Mesenchymal stem cell (in vitro differentiated cells and primary cell): Measurements from ENCODE around the gene SCAPER.

ENCODE experiments used
- DNase-seq: peaks from one replicate; pipeline ENCODE4 v3.0.0-alpha.2; 2013
- H2AFZ ChIP-seq: one replicate; pipeline ENCODE4 v1.6.1; 2013; ENCODE audit warnings: low read depth, mild to moderate bottlenecking, control low read depth, inconsistent platforms, low read length, moderate library complexity
- H2AK5ac ChIP-seq: 2 replicates; pipeline ENCODE4 v1.6.1; 2013; ENCODE audit warnings: low read length, moderate library complexity, mild to moderate bottlenecking, inconsistent platforms; ENCODE audit not compliant: severe bottlenecking
- H2BK120ac ChIP-seq: one replicate; pipeline ENCODE4 v1.6.1; 2013; ENCODE audit warnings: low read depth, mild to moderate bottlenecking, inconsistent platforms, low read length, moderate library complexity
- H2BK12ac ChIP-seq, 2 experiments: one replicate each; pipeline ENCODE4 v1.6.1; 2013; ENCODE audit warnings: inconsistent platforms in 2 of 2, low read length in 2 of 2, mild to moderate bottlenecking in 2 of 2, moderate library complexity in 2 of 2, control low read depth in 1 of 2
- H2BK15ac ChIP-seq: one replicate; pipeline ENCODE4 v1.6.1; 2013; ENCODE audit warnings: mild to moderate bottlenecking, low read depth, inconsistent platforms; ENCODE audit not compliant: poor library complexity, severe bottlenecking
- H2BK5ac ChIP-seq: 2 replicates; pipeline ENCODE4 v1.6.1; 2013; ENCODE audit warnings: low read depth, mild to moderate bottlenecking, low read length, control low read depth, inconsistent platforms; ENCODE audit not compliant: poor library complexity, severe bottlenecking
- H3K14ac ChIP-seq, 2 experiments: one replicate each; pipeline ENCODE4 v1.6.1; 2013; ENCODE audit warnings: inconsistent platforms in 2 of 2, low read length in 2 of 2, control low read depth in 1 of 2, mild to moderate bottlenecking in 1 of 2, moderate library complexity in 1 of 2
- H3K18ac ChIP-seq, 2 experiments: one replicate each; pipeline ENCODE4 v1.6.1; 2013; ENCODE audit warnings: inconsistent platforms in 2 of 2, low read length in 2 of 2, control low read depth in 1 of 2, low read depth in 1 of 2, mild to moderate bottlenecking in 1 of 2
- H3K23ac ChIP-seq, 2 experiments: one replicate each; pipeline ENCODE4 v1.6.1; 2013; ENCODE audit warnings: inconsistent platforms in 2 of 2, low read length in 2 of 2, mild to moderate bottlenecking in 2 of 2, moderate library complexity in 2 of 2, control low read depth in 1 of 2
- H3K27ac ChIP-seq: 2 replicates; pipeline ENCODE4 v1.5.1; 2013; ENCODE audit warnings: mild to moderate bottlenecking, moderate library complexity, low read length, control low read depth, inconsistent platforms; ENCODE audit not compliant: poor library complexity, severe bottlenecking
- H3K27me3 ChIP-seq, 2 experiments: 2 replicates each; pipeline versions ENCODE4 v1.6.1 to v1.7.0; 2013; ENCODE audit warnings: low read length in 2 of 2, mild to moderate bottlenecking in 2 of 2, moderate library complexity in 2 of 2, control low read depth in 1 of 2, inconsistent platforms in 1 of 2; ENCODE audit not compliant: control insufficient read depth in 1 of 2, insufficient read depth in 1 of 2
- H3K36me3 ChIP-seq, 2 experiments: 2 replicates each; pipeline versions ENCODE4 v1.6.1 to v1.7.0; 2013; ENCODE audit warnings: low read length in 2 of 2, control low read depth in 1 of 2, inconsistent platforms in 1 of 2, low read depth in 1 of 2, mild to moderate bottlenecking in 1 of 2; ENCODE audit not compliant: insufficient read depth in 2 of 2, control insufficient read depth in 1 of 2
- H3K4ac ChIP-seq, 2 experiments: one replicate each; pipeline ENCODE4 v1.6.1; 2013; ENCODE audit warnings: inconsistent platforms in 2 of 2, low read length in 2 of 2, mild to moderate bottlenecking in 2 of 2, moderate library complexity in 2 of 2, control low read depth in 1 of 2, low read depth in 1 of 2
- H3K4me1 ChIP-seq: 2 replicates; pipeline ENCODE4 v1.6.1; 2013; ENCODE audit warnings: low read depth, low read length, control low read depth; ENCODE audit not compliant: control insufficient read depth, insufficient read depth
- H3K4me2 ChIP-seq: 2 replicates; pipeline ENCODE4 v1.6.1; 2013; ENCODE audit warnings: low read length, mild to moderate bottlenecking, inconsistent platforms; ENCODE audit not compliant: poor library complexity, severe bottlenecking
- H3K4me3 ChIP-seq, 2 experiments: 2 replicates each; pipeline versions ENCODE4 v1.5.1 to v1.7.0; 2013; ENCODE audit warnings: low read length in 2 of 2, mild to moderate bottlenecking in 2 of 2, control low read depth in 1 of 2, low read depth in 1 of 2; ENCODE audit not compliant: insufficient read depth in 1 of 2
- H3K79me1 ChIP-seq: replicated peaks from 2 replicates; pipeline ENCODE4 v1.6.1; 2013; ENCODE audit warnings: mild to moderate bottlenecking, control low read depth, low read length, inconsistent platforms; ENCODE audit not compliant: poor library complexity, severe bottlenecking
- H3K9ac ChIP-seq: 2 replicates; pipeline ENCODE4 v1.7.0; 2013; ENCODE audit warnings: mild to moderate bottlenecking, low read length, moderate library complexity
- H3K9me3 ChIP-seq: 2 replicates; pipeline ENCODE4 v1.7.0; 2013; ENCODE audit warnings: mild to moderate bottlenecking, low read length; ENCODE audit not compliant: control insufficient read depth
- H4K8ac ChIP-seq: one replicate; pipeline ENCODE4 v1.6.1; 2013; ENCODE audit warnings: inconsistent platforms, mild to moderate bottlenecking, low read length, moderate library complexity
- H4K91ac ChIP-seq: one replicate; pipeline ENCODE4 v1.6.1; 2013; ENCODE audit warnings: mild to moderate bottlenecking, low read length, inconsistent platforms
- WGBS: methylation state at CpG from one replicate; pipeline ENCODE4 v1.1.7; 2013; ENCODE audit warnings: mixed read lengths; 5-methylcytosine and 5-hydroxymethylcytosine counted together

SCAPER gene

DNA sequence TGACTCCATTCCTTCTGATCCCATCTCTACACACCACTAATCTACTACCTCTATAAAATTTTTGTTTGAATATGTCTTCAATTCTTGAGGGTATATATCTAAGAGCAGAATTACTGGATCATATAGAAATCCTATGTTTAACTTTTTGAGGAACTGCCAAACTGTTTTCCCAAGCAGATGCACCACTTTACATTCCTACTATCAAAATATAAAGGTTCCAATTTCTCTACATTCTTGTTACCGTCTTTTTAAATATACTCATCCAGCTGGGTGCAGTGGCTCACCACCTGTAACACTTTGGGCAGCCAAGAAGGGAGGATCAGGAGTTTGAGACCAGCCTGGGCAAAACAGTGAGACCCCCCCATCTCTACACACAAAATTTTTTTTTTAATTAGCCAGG, 268.0 kb downstream of the SCAPER start:
- Histone ChIP-seq H3K18ac (no peak overlapping the region), H4K91ac (no peak overlapping the region), H2AK5ac (no peak overlapping the region), H2BK15ac (no peak overlapping the region), H3K14ac (no peak overlapping the region), H2AFZ (no peak overlapping the region), H4K8ac (no peak overlapping the region), H3K79me1 (no peaks in the 10 kb centered on the region), H2BK5ac (no peak overlapping the region), H3K4me1 (no peaks in the 10 kb centered on the region), H3K9ac (no peak overlapping the region), H3K36me3 (no peaks in the 10 kb centered on the region), H2BK120ac (no peak overlapping the region), H3K27me3 (no peaks in the 10 kb centered on the region), H3K4me2 (no peak overlapping the region), H3K4ac (no peak overlapping the region), H3K9me3 (peaks cover 31% of the 10 kb centered on the region), H3K27ac (no peak overlapping the region), H3K23ac (no peak overlapping the region), H2BK12ac (no peak overlapping the region), H3K4me3 (no peak overlapping the region)
- WGBS: 84% methylated on average over 1 of the region's 1 CpG
- DNase-seq: no peak

DNA sequence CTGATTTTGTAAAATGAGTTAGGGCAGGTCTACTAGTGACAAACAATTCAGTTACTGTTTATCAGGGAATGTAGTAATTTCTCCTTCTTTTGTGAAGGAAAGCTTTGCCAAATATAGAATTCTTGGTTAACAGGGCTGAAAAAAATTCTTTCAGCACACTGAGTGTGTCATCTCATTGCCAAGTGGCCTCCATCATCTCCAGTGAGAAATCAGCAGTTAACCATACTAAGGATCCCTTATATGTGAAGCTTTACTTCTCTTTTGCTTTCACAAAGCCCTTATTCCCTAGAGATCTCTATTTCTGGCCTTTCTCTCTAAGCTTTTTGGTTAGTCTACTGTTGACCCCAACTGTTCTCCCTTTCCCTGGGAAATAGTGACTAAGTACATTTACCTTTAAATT, 269.1 kb downstream of the SCAPER start:
- Histone ChIP-seq H3K27ac (no peak overlapping the region), H3K27me3 (no peaks in the 10 kb centered on the region), H2BK120ac (no peak overlapping the region), H3K4me3 (no peak overlapping the region), H2AFZ (no peak overlapping the region), H3K79me1 (no peaks in the 10 kb centered on the region), H4K8ac (no peak overlapping the region), H3K9ac (no peak overlapping the region), H3K23ac (no peak overlapping the region), H4K91ac (no peak overlapping the region), H3K9me3 (peaks cover 41% of the 10 kb centered on the region), H3K18ac (no peak overlapping the region), H2BK12ac (no peak overlapping the region), H3K4me1 (no peaks in the 10 kb centered on the region), H3K36me3 (no peaks in the 10 kb centered on the region), H2AK5ac (no peak overlapping the region), H3K4me2 (no peak overlapping the region), H3K4ac (no peak overlapping the region), H2BK15ac (no peak overlapping the region), H2BK5ac (no peak overlapping the region), H3K14ac (no peak overlapping the region)
- peak; percentile 8 for DNase-seq

DNA sequence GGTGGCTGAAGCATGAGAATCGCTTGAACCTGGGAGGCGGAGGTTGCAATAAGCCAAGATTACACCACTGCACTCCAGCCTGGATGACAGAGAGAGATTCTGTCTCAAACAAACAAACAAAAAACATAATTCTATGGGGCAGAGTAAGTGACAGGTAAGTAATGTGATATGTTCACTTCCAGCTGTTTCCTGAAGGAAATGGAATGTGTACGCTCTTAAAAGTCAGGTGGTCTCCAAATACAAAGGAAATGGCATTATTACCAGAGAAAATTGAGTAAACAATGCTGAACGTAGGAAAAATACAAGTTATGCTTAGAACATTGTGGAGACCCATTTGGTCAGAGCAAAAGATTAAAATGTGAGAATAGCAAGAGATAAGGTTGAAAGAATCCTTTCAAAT, 278.5 kb downstream of the SCAPER start:
- H3K9ac ChIP-seq: no peak overlapping the region
- no peaks in the 10 kb centered on the region for H3K79me1 ChIP-seq
- H3K23ac ChIP-seq: no peak overlapping the region
- no peak overlapping the region for H3K14ac ChIP-seq
- H4K91ac ChIP-seq: no peak overlapping the region
- peaks cover 19% of the 10 kb centered on the region for H3K9me3 ChIP-seq
- no peaks in the 10 kb centered on the region for H3K27me3 ChIP-seq
- 93% methylated on average over 4 of the region's 4 CpGs for WGBS
- H2BK120ac ChIP-seq: no peak overlapping the region
- no peak overlapping the region for H3K4me2 ChIP-seq
- no peak overlapping the region for H2BK12ac ChIP-seq
- no peak overlapping the region for H3K4me3 ChIP-seq
- H3K4me1 ChIP-seq: no peaks in the 10 kb centered on the region
- no peak overlapping the region for H2AK5ac ChIP-seq
- no peak overlapping the region for H2BK15ac ChIP-seq
- H3K36me3 ChIP-seq: peaks cover 0 to 10% of the 10 kb centered on the region in 2 experiments
- no peak for DNase-seq
- no peak overlapping the region for H2BK5ac ChIP-seq
- no peak overlapping the region for H3K27ac ChIP-seq
- no peak overlapping the region for H4K8ac ChIP-seq
- H2AFZ ChIP-seq: no peak overlapping the region
- no peak overlapping the region for H3K4ac ChIP-seq
- H3K18ac ChIP-seq: no peak overlapping the region

DNA sequence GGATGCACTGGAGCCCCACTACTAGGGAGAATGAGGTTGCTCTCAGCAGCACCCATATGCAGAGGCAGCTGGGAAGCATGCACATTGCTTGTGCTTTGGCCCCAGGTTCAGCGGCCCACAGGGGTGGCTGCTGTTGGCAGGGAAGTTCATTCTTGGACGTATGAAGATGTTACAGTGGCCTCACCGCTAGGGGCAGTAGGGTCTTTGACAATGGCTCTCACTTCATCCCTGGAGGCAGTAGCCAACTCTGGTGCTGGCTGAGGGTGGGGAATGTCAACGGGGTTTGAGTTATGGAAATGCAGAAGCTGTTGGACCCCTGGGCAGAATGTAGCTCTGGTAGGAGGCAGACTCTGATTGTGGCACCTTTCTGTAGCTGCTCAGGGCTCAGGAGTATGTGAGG, 279.9 kb downstream of the SCAPER start:
- Histone ChIP-seq H3K27ac (no peak overlapping the region), H2BK5ac (no peak overlapping the region), H2AFZ (no peak overlapping the region), H2AK5ac (no peak overlapping the region), H4K91ac (no peak overlapping the region), H2BK12ac (no peak overlapping the region), H3K4me3 (no peak overlapping the region), H3K18ac (no peak overlapping the region), H3K9me3 (peaks cover 8% of the 10 kb centered on the region), H3K27me3 (no peaks in the 10 kb centered on the region), H3K79me1 (no peaks in the 10 kb centered on the region), H3K14ac (no peak overlapping the region), H3K4me1 (no peaks in the 10 kb centered on the region), H3K36me3 (peaks cover 0 to 10% of the 10 kb centered on the region in 2 experiments), H3K4me2 (no peak overlapping the region), H3K4ac (no peak overlapping the region), H4K8ac (no peak overlapping the region), H2BK15ac (no peak overlapping the region), H2BK120ac (no peak overlapping the region), H3K9ac (no peak overlapping the region), H3K23ac (no peak overlapping the region)
- DNase-seq: no peak
- WGBS: 85% methylated on average over 4 of the region's 4 CpGs
